ENCODE results near the gene LRFN5.

Gene LRFN5

GRCh38 chr14:41644606-41645005 lies 37.9 kb downstream of the LRFN5 start:
- TF ChIP-seq EZH2 (IDR thresholded peaks at IDR 0.05; ENCODE audit: borderline replicate concordance, low read depth, low read length, severe bottlenecking) (no peak), CTCF (IDR thresholded peaks at IDR 0.05; ENCODE audit: borderline replicate concordance, extremely low read depth, low read length, poor library complexity, severe bottlenecking) (no peak)
- DNase-seq = no peak
- Histone ChIP-seq H3K4me1 (ENCODE audit: insufficient read depth, low read length) (no peaks in the 10 kb centered on the region), H3K27me3 (ENCODE audit: insufficient read depth, low read length, poor library complexity) (no peaks in the 10 kb centered on the region), H3K9ac (ENCODE audit: low read depth, low read length) (no peak overlapping the region), H2AFZ (ENCODE audit: low read depth, low read length) (no peak overlapping the region), H3K36me3 (ENCODE audit: insufficient read depth, low read length) (no peaks in the 10 kb centered on the region), H3K4me2 (ENCODE audit: insufficient read depth, low read length) (no peak overlapping the region), H3K9me3 (ENCODE audit: insufficient read depth, low read length, severe bottlenecking) (no peaks in the 10 kb centered on the region), H3K27ac (ENCODE audit: low read length) (no peak overlapping the region), H4K20me1 (ENCODE audit: insufficient read depth, low read length) (no peaks in the 10 kb centered on the region), H3K4me3 (ENCODE audit: low read depth in 1 of 2, low read length in 2 of 2) (no peak overlapping the region), H3K79me2 (ENCODE audit: insufficient read depth, low read length) (no peaks in the 10 kb centered on the region)
- no peak for ATAC-seq (ENCODE audit: insufficient read depth, low read depth)

- H3K4me2 ChIP-seq (ENCODE audit: insufficient read depth, low read length) = no peak overlapping the region
- no peaks in the 10 kb centered on the region for H4K20me1 ChIP-seq (ENCODE audit: insufficient read depth, low read length)
- H3K36me3 ChIP-seq (ENCODE audit: insufficient read depth, low read length) = no peaks in the 10 kb centered on the region
- no peak overlapping the region for H3K4me3 ChIP-seq (ENCODE audit: low read depth in 1 of 2, low read length in 2 of 2)
- ATAC-seq (ENCODE audit: insufficient read depth, low read depth) = no peak
- H3K9me3 ChIP-seq (ENCODE audit: insufficient read depth, low read length, severe bottlenecking) = no peaks in the 10 kb centered on the region
- H3K4me1 ChIP-seq (ENCODE audit: insufficient read depth, low read length) = no peaks in the 10 kb centered on the region
- H2AFZ ChIP-seq (ENCODE audit: low read depth, low read length) = no peak overlapping the region
- H3K9ac ChIP-seq (ENCODE audit: low read depth, low read length) = no peak overlapping the region
- H3K27me3 ChIP-seq (ENCODE audit: insufficient read depth, low read length, poor library complexity) = no peaks in the 10 kb centered on the region
- no peak overlapping the region for H3K27ac ChIP-seq (ENCODE audit: low read length)
- DNase-seq = no peak
- H3K79me2 ChIP-seq (ENCODE audit: insufficient read depth, low read length) = no peaks in the 10 kb centered on the region
- TF ChIP-seq CTCF (IDR thresholded peaks at IDR 0.05; ENCODE audit: borderline replicate concordance, extremely low read depth, low read length, poor library complexity, severe bottlenecking) (no peak), EZH2 (IDR thresholded peaks at IDR 0.05; ENCODE audit: borderline replicate concordance, low read depth, low read length, severe bottlenecking) (no peak)
These were observed 44.1 kb downstream of the LRFN5 start for GRCh38 chr14:41650802-41651201.

- Histone ChIP-seq H3K4me1 (ENCODE audit: insufficient read depth, low read length) (no peaks in the 10 kb centered on the region), H3K9me3 (ENCODE audit: insufficient read depth, low read length, severe bottlenecking) (no peaks in the 10 kb centered on the region), H3K27ac (ENCODE audit: low read length) (no peak overlapping the region), H3K4me3 (ENCODE audit: low read depth in 1 of 2, low read length in 2 of 2) (no peak overlapping the region), H3K9ac (ENCODE audit: low read depth, low read length) (no peak overlapping the region), H3K27me3 (ENCODE audit: insufficient read depth, low read length, poor library complexity) (no peaks in the 10 kb centered on the region), H4K20me1 (ENCODE audit: insufficient read depth, low read length) (no peaks in the 10 kb centered on the region), H3K36me3 (ENCODE audit: insufficient read depth, low read length) (no peaks in the 10 kb centered on the region), H2AFZ (ENCODE audit: low read depth, low read length) (no peak overlapping the region), H3K4me2 (ENCODE audit: insufficient read depth, low read length) (no peak overlapping the region), H3K79me2 (ENCODE audit: insufficient read depth, low read length) (no peaks in the 10 kb centered on the region)
- TF ChIP-seq CTCF (IDR thresholded peaks at IDR 0.05; ENCODE audit: borderline replicate concordance, extremely low read depth, low read length, poor library complexity, severe bottlenecking) (no peak), EZH2 (IDR thresholded peaks at IDR 0.05; ENCODE audit: borderline replicate concordance, low read depth, low read length, severe bottlenecking) (no peak)
- ATAC-seq (ENCODE audit: insufficient read depth, low read depth) (no peak), DNase-seq (no peak)
These were observed 47.5 kb downstream of the LRFN5 start for GRCh38 chr14:41654196-41654595.

Data from DND-41 (cell line).